ENCODE measurements around the gene GRK6. TPM values are rescaled to one million over a fixed set of nuclear protein-coding genes. Genes with fewer than 3 reads are reported as not detected.

Gene GRK6
- total RNA-seq, 1 donor from 2014 or later, result 43.0 TPM

- no peak overlapping the region for H3K27ac Mint-ChIP-seq
- peaks cover 17% of the 10 kb centered on the region for H3K36me3 Mint-ChIP-seq (ENCODE audit: insufficient read depth)
- no peak overlapping the region for H3K4me3 Mint-ChIP-seq (ENCODE audit: low read depth)
- no peak for DNase-seq (ENCODE audit: low spot score, unreplicated experiment)
- H3K4me1 Mint-ChIP-seq (ENCODE audit: low read depth), result peaks cover 4% of the 10 kb centered on the region
- H3K27me3 Mint-ChIP-seq, result no peaks in the 10 kb centered on the region
- TF ChIP-seq, protein P1, sequence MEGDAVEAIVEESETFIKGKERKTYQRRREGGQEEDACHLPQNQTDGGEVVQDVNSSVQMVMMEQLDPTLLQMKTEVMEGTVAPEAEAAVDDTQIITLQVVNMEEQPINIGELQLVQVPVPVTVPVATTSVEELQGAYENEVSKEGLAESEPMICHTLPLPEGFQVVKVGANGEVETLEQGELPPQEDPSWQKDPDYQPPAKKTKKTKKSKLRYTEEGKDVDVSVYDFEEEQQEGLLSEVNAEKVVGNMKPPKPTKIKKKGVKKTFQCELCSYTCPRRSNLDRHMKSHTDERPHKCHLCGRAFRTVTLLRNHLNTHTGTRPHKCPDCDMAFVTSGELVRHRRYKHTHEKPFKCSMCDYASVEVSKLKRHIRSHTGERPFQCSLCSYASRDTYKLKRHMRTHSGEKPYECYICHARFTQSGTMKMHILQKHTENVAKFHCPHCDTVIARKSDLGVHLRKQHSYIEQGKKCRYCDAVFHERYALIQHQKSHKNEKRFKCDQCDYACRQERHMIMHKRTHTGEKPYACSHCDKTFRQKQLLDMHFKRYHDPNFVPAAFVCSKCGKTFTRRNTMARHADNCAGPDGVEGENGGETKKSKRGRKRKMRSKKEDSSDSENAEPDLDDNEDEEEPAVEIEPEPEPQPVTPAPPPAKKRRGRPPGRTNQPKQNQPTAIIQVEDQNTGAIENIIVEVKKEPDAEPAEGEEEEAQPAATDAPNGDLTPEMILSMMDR (IDR thresholded peaks at IDR 0.05; ENCODE audit: unreplicated experiment), result no peak
- no peaks in the 10 kb centered on the region for H3K9me3 Mint-ChIP-seq (ENCODE audit: low read depth)
Observed at GRCh38 chr5:177434942-177435738, 8.7 kb downstream of the GRK6 start.

- H3K4me3 Mint-ChIP-seq (ENCODE audit: low read depth), result no peak overlapping the region
- no peaks in the 10 kb centered on the region for H3K9me3 Mint-ChIP-seq (ENCODE audit: low read depth)
- peaks cover 16% of the 10 kb centered on the region for H3K36me3 Mint-ChIP-seq (ENCODE audit: insufficient read depth)
- peak overlapping the region; percentile 24 for H3K27ac Mint-ChIP-seq
- peaks cover 4% of the 10 kb centered on the region for H3K4me1 Mint-ChIP-seq (ENCODE audit: low read depth)
- TF ChIP-seq, protein P1 (IDR thresholded peaks at IDR 0.05; ENCODE audit: unreplicated experiment), result no peak
- H3K27me3 Mint-ChIP-seq, result no peaks in the 10 kb centered on the region
- no peak for DNase-seq (ENCODE audit: low spot score, unreplicated experiment)
Observed at GRCh38 chr5:177435847-177436536, 9.5 kb downstream of the GRK6 start.

DNA sequence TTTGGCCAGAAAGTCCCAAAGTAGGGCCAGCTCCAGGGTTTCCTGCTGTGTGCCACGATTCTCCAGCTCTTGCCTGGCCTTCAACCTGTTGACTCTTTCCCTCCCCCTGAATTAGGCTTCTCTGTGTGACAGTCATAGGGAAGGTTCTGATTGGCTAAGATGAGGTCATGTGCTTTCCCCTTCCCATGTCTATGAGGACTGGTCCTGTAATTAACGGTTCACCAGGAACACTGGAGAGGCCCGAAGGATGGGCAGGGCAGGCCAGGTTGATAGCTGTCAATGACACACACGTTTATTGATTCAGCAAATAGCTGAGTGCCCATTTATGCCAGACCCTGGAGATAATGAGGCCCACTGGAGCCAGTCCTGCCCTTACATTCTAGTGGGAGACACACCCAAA is 11.1 kb downstream of the GRK6 start:
- Mint-ChIP-seq H3K4me1 (ENCODE audit: low read depth) (peaks cover 4% of the 10 kb centered on the region), H3K27ac (no peak overlapping the region), H3K4me3 (ENCODE audit: low read depth) (no peak overlapping the region), H3K36me3 (ENCODE audit: insufficient read depth) (peaks cover 16% of the 10 kb centered on the region), H3K27me3 (no peaks in the 10 kb centered on the region), H3K9me3 (ENCODE audit: low read depth) (no peaks in the 10 kb centered on the region)
- no peak for DNase-seq (ENCODE audit: low spot score, unreplicated experiment)
- TF ChIP-seq, protein P1 (IDR thresholded peaks at IDR 0.05; ENCODE audit: unreplicated experiment), result no peak

DNA sequence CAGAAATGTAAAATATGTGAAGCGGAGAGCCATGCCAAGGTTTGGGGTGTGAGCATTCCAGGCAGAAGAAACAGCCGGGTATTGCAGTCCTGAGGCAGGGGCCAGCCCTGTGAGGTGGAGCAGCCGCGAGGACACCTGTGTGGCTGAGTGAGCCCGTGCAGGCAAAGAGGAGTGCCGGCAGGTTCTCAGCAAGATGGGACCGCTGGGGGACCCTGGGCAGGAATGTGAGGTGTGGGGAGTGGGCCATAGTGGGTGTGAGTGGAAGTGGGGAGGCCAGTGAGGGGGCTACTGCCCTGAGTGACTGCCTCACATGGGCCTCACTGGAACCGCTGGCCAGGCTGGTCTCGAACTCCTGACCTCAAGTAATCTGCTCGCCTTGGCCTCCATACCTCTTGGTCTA is 12.0 kb downstream of the GRK6 start:
- peaks cover 16% of the 10 kb centered on the region for H3K36me3 Mint-ChIP-seq (ENCODE audit: insufficient read depth)
- H3K4me1 Mint-ChIP-seq (ENCODE audit: low read depth), result peaks cover 4% of the 10 kb centered on the region
- DNase-seq (ENCODE audit: low spot score, unreplicated experiment), result no peak
- H3K9me3 Mint-ChIP-seq (ENCODE audit: low read depth), result no peaks in the 10 kb centered on the region
- H3K27me3 Mint-ChIP-seq, result no peaks in the 10 kb centered on the region
- peak overlapping the region; percentile 83 for H3K27ac Mint-ChIP-seq
- H3K4me3 Mint-ChIP-seq (ENCODE audit: low read depth), result no peak overlapping the region
- TF ChIP-seq, protein P1 (IDR thresholded peaks at IDR 0.05; ENCODE audit: unreplicated experiment), result no peak

- H3K4me3 Mint-ChIP-seq (ENCODE audit: low read depth), result no peak overlapping the region
- H3K27me3 Mint-ChIP-seq, result peaks cover 2% of the 10 kb centered on the region
- TF ChIP-seq, protein P1 (IDR thresholded peaks at IDR 0.05; ENCODE audit: unreplicated experiment), result no peak
- no peak overlapping the region for H3K27ac Mint-ChIP-seq
- H3K4me1 Mint-ChIP-seq (ENCODE audit: low read depth), result peaks cover 6% of the 10 kb centered on the region
- no peaks in the 10 kb centered on the region for H3K9me3 Mint-ChIP-seq (ENCODE audit: low read depth)
- DNase-seq (ENCODE audit: low spot score, unreplicated experiment), result no peak
- H3K36me3 Mint-ChIP-seq (ENCODE audit: insufficient read depth), result peaks cover 16% of the 10 kb centered on the region
Observed at GRCh38 chr5:177439518-177440053, 13.1 kb downstream of the GRK6 start.
